HFFc6 (cell line): Measurements from ENCODE around the gene KRTAP10-5. TPM values are rescaled to one million over a fixed set of nuclear protein-coding genes. Genes with fewer than 3 reads are reported as not detected.

Experiments used
- DNase-seq: peaks from one replicate; pipeline ENCODE4 v3.0.0-alpha.2; 2018
- H3K27ac Mint-ChIP-seq: 2 replicates; pipeline ENCODE4 v1.8.0; 2020; ENCODE audit warnings: mild to moderate bottlenecking, mixed read lengths
- H3K27me3 Mint-ChIP-seq: 2 replicates; pipeline ENCODE4 v1.8.0; 2021; ENCODE audit warnings: mild to moderate bottlenecking, moderate library complexity, mixed read lengths; ENCODE audit not compliant: insufficient read depth
- H3K36me3 Mint-ChIP-seq: 2 replicates; pipeline ENCODE4 v1.8.0; 2021; ENCODE audit warnings: low read depth, mixed read lengths
- H3K4me1 Mint-ChIP-seq: 2 replicates; pipeline ENCODE4 v1.8.0; 2020; ENCODE audit warnings: low read depth, mixed read lengths
- H3K4me3 Mint-ChIP-seq: 2 replicates; pipeline ENCODE4 v1.8.0; 2020; ENCODE audit warnings: mild to moderate bottlenecking, moderate library complexity, mixed read lengths
- H3K9me3 Mint-ChIP-seq: 2 replicates; pipeline ENCODE4 v1.8.0; 2020; ENCODE audit warnings: mild to moderate bottlenecking, mixed read lengths
- total RNA-seq, 6 experiments: library from RNA; stranded (reverse); fragmentation: NEBNext Ultra II Directional; extraction: Animal tissue kit (Norgen Biotek cat#: 25700); gene quantifications; 2 replicates in 1 of 6; 3 replicates in 5 of 6; pipeline ENCODE4 v1.2.3, GENCODE V29; 2021
- TF ChIP-seq, protein P1 (sequence below): fragments of 200-600 bp; sonication (generic); IDR thresholded peaks from 2 replicates; pipeline ENCODE4 v1.5.0; 2021; ENCODE audit warnings: antibody characterized with exemption, mild to moderate bottlenecking

Gene KRTAP10-5
- total RNA-seq, 6 experiments from 2014 or later, result not detected

DNA sequence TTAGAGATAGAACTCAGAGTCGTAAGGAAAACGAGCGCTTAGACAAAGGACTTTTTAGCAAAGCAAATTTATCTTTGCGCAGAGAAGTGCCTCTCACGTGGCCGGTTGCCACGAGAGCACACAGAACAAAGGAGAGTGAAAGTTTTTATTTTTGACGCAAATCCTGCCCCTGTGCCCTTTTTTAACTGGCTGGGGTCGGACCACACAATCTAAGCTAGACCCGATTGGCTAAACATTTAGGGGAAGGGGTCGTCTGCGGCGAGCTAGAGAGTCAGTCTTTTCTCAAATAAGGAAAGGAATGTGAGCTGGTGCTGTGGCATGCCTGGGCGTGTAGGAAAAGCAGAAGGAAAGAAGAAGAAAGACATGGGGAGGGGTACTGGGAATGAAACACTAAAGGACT, 31.5 kb downstream of the KRTAP10-5 start:
- DNase-seq, result no peak
- Mint-ChIP-seq H3K27ac (no peak overlapping the region), H3K36me3 (no peaks in the 10 kb centered on the region; the same call in 1 of the 2 replicates), H3K4me1 (no peaks in the 10 kb centered on the region), H3K9me3 (peaks cover 22% of the 10 kb centered on the region), H3K4me3 (no peak overlapping the region; the same call in 1 of the 2 replicates), H3K27me3 (peaks cover 21% of the 10 kb centered on the region)
- TF ChIP-seq, protein P1, sequence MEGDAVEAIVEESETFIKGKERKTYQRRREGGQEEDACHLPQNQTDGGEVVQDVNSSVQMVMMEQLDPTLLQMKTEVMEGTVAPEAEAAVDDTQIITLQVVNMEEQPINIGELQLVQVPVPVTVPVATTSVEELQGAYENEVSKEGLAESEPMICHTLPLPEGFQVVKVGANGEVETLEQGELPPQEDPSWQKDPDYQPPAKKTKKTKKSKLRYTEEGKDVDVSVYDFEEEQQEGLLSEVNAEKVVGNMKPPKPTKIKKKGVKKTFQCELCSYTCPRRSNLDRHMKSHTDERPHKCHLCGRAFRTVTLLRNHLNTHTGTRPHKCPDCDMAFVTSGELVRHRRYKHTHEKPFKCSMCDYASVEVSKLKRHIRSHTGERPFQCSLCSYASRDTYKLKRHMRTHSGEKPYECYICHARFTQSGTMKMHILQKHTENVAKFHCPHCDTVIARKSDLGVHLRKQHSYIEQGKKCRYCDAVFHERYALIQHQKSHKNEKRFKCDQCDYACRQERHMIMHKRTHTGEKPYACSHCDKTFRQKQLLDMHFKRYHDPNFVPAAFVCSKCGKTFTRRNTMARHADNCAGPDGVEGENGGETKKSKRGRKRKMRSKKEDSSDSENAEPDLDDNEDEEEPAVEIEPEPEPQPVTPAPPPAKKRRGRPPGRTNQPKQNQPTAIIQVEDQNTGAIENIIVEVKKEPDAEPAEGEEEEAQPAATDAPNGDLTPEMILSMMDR, result no peak

DNA sequence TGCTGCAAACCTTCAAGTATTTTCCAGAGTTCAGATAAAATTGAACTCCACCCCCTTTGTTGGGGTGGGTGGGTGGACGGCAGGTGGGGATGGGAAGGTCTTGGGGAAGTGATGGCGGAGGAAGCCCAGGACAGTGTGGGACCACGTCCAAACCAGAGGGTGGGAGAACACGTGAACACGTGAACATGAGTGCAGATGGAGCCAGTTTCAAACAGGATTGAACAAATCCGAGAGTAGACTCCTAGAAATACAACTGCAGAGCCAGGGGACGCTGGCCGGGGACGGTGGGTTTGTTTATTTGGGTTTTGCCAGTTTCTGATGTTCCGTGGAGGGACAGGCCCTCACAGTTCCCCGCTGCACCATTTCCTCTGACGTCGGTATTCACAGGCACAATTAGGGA, 32.0 kb downstream of the KRTAP10-5 start:
- H3K27ac Mint-ChIP-seq, result no peak overlapping the region
- peaks cover 21% of the 10 kb centered on the region for H3K27me3 Mint-ChIP-seq
- no peak for DNase-seq
- peaks cover 22% of the 10 kb centered on the region for H3K9me3 Mint-ChIP-seq
- TF ChIP-seq, protein P1, result no peak
- no peak overlapping the region for H3K4me3 Mint-ChIP-seq
- no peaks in the 10 kb centered on the region for H3K4me1 Mint-ChIP-seq
- no peaks in the 10 kb centered on the region; the same call in 1 of the 2 replicates for H3K36me3 Mint-ChIP-seq

DNA sequence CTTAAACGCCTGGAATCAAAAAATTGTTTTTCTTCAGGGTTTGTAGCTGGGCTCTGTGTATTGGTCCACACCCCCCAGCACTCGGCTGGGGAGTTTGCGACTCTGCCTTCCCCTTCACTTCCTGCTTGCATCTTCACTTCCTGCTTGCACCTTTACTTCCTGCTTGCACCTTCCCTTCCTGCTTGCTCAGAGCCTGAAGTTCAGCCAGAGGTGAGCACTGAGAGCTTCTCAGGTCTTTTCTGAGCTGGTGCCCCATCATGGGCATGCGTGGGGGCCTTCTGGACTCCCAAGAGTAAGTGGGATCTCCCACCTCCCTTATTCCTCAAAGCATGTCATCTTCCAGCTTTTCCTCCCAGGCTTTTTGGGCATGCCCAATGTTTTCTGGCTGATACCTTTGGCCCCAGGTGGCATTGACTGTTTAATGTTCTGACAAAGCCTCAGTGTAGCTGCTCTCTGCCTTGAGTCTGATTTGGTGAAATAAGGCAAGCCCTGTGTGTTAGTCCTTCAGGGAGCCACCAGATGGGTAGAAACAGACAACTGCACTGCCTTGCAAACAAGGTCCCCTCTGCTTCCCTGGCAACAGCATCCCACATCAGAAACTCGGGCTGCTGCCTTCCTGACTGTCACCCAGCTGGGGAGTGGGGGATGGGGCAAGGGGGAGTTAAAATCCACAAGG, 32.6 kb downstream of the KRTAP10-5 start:
- TF ChIP-seq, protein P1, result no peak
- Mint-ChIP-seq H3K4me1 (no peaks in the 10 kb centered on the region), H3K4me3 (no peak overlapping the region), H3K36me3 (no peaks in the 10 kb centered on the region; the same call in 1 of the 2 replicates), H3K27me3 (peaks cover 20% of the 10 kb centered on the region), H3K27ac (no peak overlapping the region), H3K9me3 (peaks cover 22% of the 10 kb centered on the region)
- no peak for DNase-seq

DNA sequence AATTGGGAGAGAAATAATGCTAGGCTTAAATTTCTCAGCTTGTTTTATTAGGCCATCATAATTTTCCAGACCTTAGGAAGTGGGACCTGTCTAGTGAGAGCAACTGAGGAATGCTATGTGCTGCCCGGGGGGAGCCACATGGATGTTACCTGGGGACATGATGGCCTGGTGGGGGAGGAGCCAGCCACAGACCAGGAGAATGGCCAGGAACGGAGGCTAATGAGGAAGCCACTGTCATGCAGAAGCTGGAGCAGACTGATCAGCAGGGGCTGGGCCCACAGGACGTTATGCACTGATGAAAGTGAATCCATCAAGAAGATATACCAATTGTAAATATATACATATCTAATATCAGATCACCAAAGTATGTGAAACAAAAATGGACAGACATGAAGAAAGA, 35.8 kb downstream of the KRTAP10-5 start:
- TF ChIP-seq, protein P1, result no peak
- Mint-ChIP-seq H3K36me3 (no peaks in the 10 kb centered on the region; the same call in none of the 2 replicates), H3K27ac (no peak overlapping the region), H3K27me3 (peaks cover 13% of the 10 kb centered on the region), H3K4me1 (no peaks in the 10 kb centered on the region), H3K4me3 (no peak overlapping the region), H3K9me3 (peaks cover 18% of the 10 kb centered on the region)
- no peak for DNase-seq

DNA sequence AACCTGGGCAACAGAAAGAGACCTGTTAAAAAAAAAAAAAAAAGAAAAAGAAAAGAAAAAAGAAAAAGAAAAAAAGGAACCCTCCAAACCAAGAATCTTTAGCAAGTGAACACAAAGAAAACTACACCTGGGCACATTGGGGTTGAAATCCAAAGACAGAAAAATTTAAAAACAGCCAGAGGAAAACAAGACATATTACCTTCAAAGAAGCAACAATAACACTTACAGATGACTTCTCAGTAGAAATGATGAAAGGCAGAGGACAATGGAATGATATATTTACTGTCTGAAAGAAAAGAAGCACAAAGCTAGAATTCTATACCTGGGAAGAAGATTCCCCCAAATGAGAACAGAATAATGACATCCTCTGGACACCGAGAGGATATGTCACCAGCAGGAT, 37.7 kb downstream of the KRTAP10-5 start:
- no peak for DNase-seq
- Mint-ChIP-seq H3K36me3 (no peaks in the 10 kb centered on the region; the same call in none of the 2 replicates), H3K9me3 (peaks cover 14% of the 10 kb centered on the region), H3K27ac (no peak overlapping the region), H3K4me1 (no peaks in the 10 kb centered on the region), H3K27me3 (peaks cover 7% of the 10 kb centered on the region), H3K4me3 (no peak overlapping the region)
- TF ChIP-seq, protein P1, result no peak
